C4-2B (cell line): ENCODE data around the gene GLCCI1.

Experiments
- ZFX ChIP-seq: fragments of 450-650 bp; IDR thresholded peaks from 2 replicates; pipeline ENCODE4 v1.6.1; 2017
- TF ChIP-seq, protein P1 (sequence below): fragments of 450-650 bp; conservative IDR thresholded peaks from 2 replicates; pipeline ENCODE4 v1.5.1; 2017; ENCODE audit warnings: mild to moderate bottlenecking

DNA sequence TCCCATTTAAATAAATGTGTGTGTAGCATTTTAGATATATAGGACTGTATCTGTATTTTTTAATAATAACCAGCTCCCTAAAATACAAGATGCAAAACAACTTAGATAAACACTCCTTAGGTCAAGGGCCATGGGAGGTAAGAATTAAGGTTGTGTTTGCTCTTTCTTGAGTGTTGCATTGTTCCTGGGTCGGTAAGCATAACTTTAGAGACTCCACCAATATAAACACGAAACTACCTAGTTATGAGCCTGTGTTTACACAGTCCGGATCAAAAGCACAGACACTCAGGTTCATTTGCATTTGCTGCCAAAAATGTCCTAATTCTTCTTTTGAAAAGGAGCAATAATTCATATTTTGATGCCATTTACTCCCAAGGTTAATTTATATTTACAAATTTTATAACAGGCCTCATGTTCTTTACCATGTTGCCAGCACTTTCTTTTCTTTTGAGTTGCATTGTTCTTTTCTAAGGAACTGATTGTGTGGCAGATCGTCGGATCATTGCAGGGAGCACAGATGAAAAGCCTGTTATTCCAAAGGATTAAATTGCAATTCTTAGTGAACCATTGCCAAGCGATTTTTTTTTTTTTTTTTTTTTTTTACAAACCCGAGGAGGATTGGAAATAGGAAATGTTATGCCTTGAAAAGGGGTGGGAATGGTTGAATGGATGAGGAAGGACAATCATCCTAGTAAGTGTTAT lies 45.8 kb upstream of the GLCCI1 start:
- TF ChIP-seq, protein P1, sequence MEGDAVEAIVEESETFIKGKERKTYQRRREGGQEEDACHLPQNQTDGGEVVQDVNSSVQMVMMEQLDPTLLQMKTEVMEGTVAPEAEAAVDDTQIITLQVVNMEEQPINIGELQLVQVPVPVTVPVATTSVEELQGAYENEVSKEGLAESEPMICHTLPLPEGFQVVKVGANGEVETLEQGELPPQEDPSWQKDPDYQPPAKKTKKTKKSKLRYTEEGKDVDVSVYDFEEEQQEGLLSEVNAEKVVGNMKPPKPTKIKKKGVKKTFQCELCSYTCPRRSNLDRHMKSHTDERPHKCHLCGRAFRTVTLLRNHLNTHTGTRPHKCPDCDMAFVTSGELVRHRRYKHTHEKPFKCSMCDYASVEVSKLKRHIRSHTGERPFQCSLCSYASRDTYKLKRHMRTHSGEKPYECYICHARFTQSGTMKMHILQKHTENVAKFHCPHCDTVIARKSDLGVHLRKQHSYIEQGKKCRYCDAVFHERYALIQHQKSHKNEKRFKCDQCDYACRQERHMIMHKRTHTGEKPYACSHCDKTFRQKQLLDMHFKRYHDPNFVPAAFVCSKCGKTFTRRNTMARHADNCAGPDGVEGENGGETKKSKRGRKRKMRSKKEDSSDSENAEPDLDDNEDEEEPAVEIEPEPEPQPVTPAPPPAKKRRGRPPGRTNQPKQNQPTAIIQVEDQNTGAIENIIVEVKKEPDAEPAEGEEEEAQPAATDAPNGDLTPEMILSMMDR: no peak
- TF ChIP-seq ZFX: no peak
